ENCODE data around the gene ARL2BP.

The ARL2BP gene

GRCh38 chr16:57284209-57284951, 39.3 kb downstream of the ARL2BP start, which contains the start of gene PLLP:
TSS of gene PLLP (minus strand) at chr16:57284672. CDS start at chr16:57284540, 132 bp downstream.
- ChIA-PET CTCF (no interaction called here), POLR2A (no interaction called here)
- TF ChIP-seq CTCF (IDR thresholded peaks at IDR 0.05; ENCODE audit: control extremely low read depth, extremely low read depth, low read depth, missing control alignments), result no peak
- peak; percentile 76 for DNase-seq (ENCODE audit: extremely low spot score)

DNA sequence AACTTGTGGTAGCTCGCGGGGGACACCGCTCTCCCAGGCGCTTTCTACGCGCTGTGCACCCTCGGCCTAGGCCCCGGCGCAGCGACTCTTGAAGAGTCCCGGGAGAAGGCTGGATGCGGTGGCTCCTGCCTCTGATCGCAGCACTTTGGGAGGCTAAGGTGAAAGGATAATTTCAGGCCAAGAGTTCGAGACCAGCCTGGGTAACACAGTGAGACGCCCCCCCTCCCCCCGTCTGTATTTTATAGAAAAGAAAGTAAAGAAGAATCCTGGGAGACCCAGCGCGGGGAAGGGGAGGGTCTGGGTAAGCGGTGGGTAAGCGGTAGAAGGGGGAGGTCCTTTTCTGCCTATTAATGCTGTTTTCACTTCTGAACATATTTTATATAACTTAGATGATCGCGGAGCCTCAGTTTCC, 39.9 kb downstream of the ARL2BP start:
- TF ChIP-seq CTCF (IDR thresholded peaks at IDR 0.05; ENCODE audit: control extremely low read depth, extremely low read depth, low read depth, missing control alignments), result no peak
- ChIA-PET CTCF (interaction anchor here (1.9 kb wide), 1 partner anchor 15 kb away, joined by 4 read pairs; no protein-coding TSS in a partner anchor), POLR2A (no interaction called here)
- DNase-seq (ENCODE audit: extremely low spot score), result no peak

DNA sequence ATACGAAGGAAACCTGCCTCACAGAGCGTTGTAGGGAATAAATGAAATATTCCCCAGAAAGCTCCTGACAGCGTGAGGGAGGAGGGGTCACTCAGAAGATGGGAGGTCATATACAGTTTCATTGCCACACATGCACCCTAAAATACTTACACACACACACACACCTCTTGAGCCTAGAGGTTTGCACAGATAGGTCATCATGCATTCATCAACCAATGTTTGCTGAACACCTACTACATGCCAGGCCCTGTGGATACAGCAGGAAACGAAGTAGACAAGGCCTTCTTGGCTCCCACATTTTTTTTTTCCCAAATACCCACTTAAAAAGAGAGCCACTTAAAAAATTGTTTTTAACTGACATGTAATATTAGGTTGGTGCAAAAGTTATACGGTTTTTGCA, 40.3 kb downstream of the ARL2BP start:
- ChIA-PET POLR2A (no interaction called here), CTCF (interaction anchor here (1.9 kb wide), 1 partner anchor 15 kb away, joined by 4 read pairs; no protein-coding TSS in a partner anchor)
- no peak for DNase-seq (ENCODE audit: extremely low spot score)
- TF ChIP-seq CTCF (IDR thresholded peaks at IDR 0.05; ENCODE audit: control extremely low read depth, extremely low read depth, low read depth, missing control alignments), result no peak

GRCh38 chr16:57289391-57290257, 44.6 kb downstream of the ARL2BP start:
- CTCF ChIA-PET, result interaction anchor here (0.7 to 5.0 kb wide), 4 partner anchors 9 to 131 kb away, joined by 3 to 24 read pairs (median 10); no protein-coding TSS in a partner anchor
- POLR2A ChIA-PET, result no interaction called here
- TF ChIP-seq CTCF (IDR thresholded peaks at IDR 0.05; ENCODE audit: control extremely low read depth, extremely low read depth, low read depth, missing control alignments), result no peak
- no peak for DNase-seq (ENCODE audit: extremely low spot score)

- TF ChIP-seq CTCF (IDR thresholded peaks at IDR 0.05; ENCODE audit: control extremely low read depth, extremely low read depth, low read depth, missing control alignments), result no peak
- CTCF ChIA-PET, result interaction anchor here (2.2 kb wide), 1 partner anchor 120 kb away, joined by 17 read pairs; no protein-coding TSS in a partner anchor
- DNase-seq (ENCODE audit: extremely low spot score), result no peak
- POLR2A ChIA-PET, result no interaction called here
Observed at GRCh38 chr16:57297856-57298255, 52.8 kb downstream of the ARL2BP start.

GRCh38 chr16:57299009-57299718, 54.1 kb downstream of the ARL2BP start:
- CTCF ChIA-PET, result interaction anchor here (0.9 to 11.1 kb wide), 16 partner anchors 9 to 238 kb away, joined by 3 to 454 read pairs (median 5); partner anchors contain the start of genes ARL2BP, CCDC102A and CPNE2
- no peak for DNase-seq (ENCODE audit: extremely low spot score)
- TF ChIP-seq CTCF (IDR thresholded peaks at IDR 0.05; ENCODE audit: control extremely low read depth, extremely low read depth, low read depth, missing control alignments), result no peak
- POLR2A ChIA-PET, result interaction anchor here (0.6 kb wide), 1 partner anchor 71 kb away, joined by 3 read pairs; no protein-coding TSS in a partner anchor

Measured in GM10248 (cell line).